Stimulated activated CD8-positive, alpha-beta memory T cell treated with anti-CD3 and anti-CD28 coated beads, Interleukin-12 subunit alpha, Interleukin-12 subunit beta, amount 100 ng/mL, for 24 hours (primary cell): ENCODE data around the gene THSD7A.

ENCODE experiments used
- DNase-seq: peaks from one replicate; pipeline ENCODE4 v3.0.0-alpha.2; 2020; ENCODE audit errors: extremely low read depth

THSD7A gene

GRCh38 chr7:11633310-11633709, 198.7 kb downstream of the THSD7A start:
- no peak for DNase-seq

GRCh38 chr7:11630355-11630754, 201.6 kb downstream of the THSD7A start:
- DNase-seq: no peak

- no peak for DNase-seq
Measured at GRCh38 chr7:11625669-11626068, 206.3 kb downstream of the THSD7A start.

- no peak for DNase-seq
Measured at GRCh38 chr7:11623093-11623678, 208.8 kb downstream of the THSD7A start.

GRCh38 chr7:11620406-11621253, 211.4 kb downstream of the THSD7A start:
- DNase-seq: no peak

GRCh38 chr7:11616466-11616865, 215.5 kb downstream of the THSD7A start:
- no peak for DNase-seq

GRCh38 chr7:11615174-11615573, 216.8 kb downstream of the THSD7A start:
- DNase-seq: no peak

- no peak for DNase-seq
Measured at GRCh38 chr7:11613292-11613930, 218.6 kb downstream of the THSD7A start.

GRCh38 chr7:11612737-11613136, 219.3 kb downstream of the THSD7A start:
- no peak for DNase-seq

GRCh38 chr7:11609096-11609670, 222.8 kb downstream of the THSD7A start:
- no peak for DNase-seq

- no peak for DNase-seq
Measured at GRCh38 chr7:11607686-11608085, 224.3 kb downstream of the THSD7A start.

- no peak for DNase-seq
Measured at GRCh38 chr7:11605749-11606148, 226.2 kb downstream of the THSD7A start.

GRCh38 chr7:11604505-11604904, 227.5 kb downstream of the THSD7A start:
- no peak for DNase-seq

GRCh38 chr7:11601761-11602160, 230.2 kb downstream of the THSD7A start:
- DNase-seq: no peak

- no peak for DNase-seq
Measured at GRCh38 chr7:11593322-11593721, 238.7 kb downstream of the THSD7A start.

- no peak for DNase-seq
Measured at GRCh38 chr7:11592699-11593098, 239.3 kb downstream of the THSD7A start.

- DNase-seq: no peak
Measured at GRCh38 chr7:11591943-11592342, 240.1 kb downstream of the THSD7A start.

- no peak for DNase-seq
Measured at GRCh38 chr7:11591055-11591633, 240.9 kb downstream of the THSD7A start.

GRCh38 chr7:11589251-11589650, 242.7 kb downstream of the THSD7A start:
- no peak for DNase-seq

GRCh38 chr7:11587814-11588213, 244.2 kb downstream of the THSD7A start:
- no peak for DNase-seq

GRCh38 chr7:11587048-11587447, 244.9 kb downstream of the THSD7A start:
- DNase-seq: no peak

GRCh38 chr7:11584406-11585031, 247.5 kb downstream of the THSD7A start:
- DNase-seq: no peak
